ENCODE data around the gene FOSL2. TPM values are rescaled to one million over a fixed set of nuclear protein-coding genes. Genes with fewer than 3 reads are reported as not detected.
A peak's percentile ranks its signal among the peaks of the same experiment; 100 is the strongest.

The FOSL2 gene
- total RNA-seq, 2 experiments from 2014 or later: 114 to 119 TPM

DNA sequence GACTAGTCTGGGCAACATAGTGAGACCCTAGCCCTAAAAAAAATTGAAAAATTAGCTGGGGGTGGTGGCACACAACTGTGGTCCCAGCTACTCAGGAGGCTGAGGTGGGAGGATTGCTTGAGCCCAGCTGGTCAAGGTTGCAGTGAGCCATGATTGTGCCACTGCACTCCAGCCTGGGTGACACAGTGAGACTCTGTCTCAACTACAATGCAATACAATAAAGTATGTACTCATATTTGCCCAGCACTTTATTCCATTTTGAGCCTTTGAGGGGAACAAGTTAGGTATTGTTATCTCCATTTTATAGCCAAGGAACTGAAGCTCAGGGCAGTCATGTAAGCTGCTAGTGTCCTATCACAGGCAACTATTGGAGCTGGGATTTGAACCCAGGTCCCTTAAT is 53.9 kb downstream of the FOSL2 start:
- Mint-ChIP-seq H3K4me1 (ENCODE audit: low read depth) (peaks cover 72% of the 10 kb centered on the region), H3K27me3 (no peaks in the 10 kb centered on the region), H3K4me3 (no peak overlapping the region), H3K27ac (no peak overlapping the region), H3K36me3 (ENCODE audit: low read depth) (no peaks in the 10 kb centered on the region), H3K9me3 (peaks cover 2% of the 10 kb centered on the region)
- POLR2A ChIA-PET: interaction anchor here (0.6 to 1.8 kb wide), 4 partner anchors 44 to 56 kb away, joined by 3 to 7 read pairs (median 4); partner anchors contain the start of gene FOSL2
- TF ChIP-seq, protein P1, sequence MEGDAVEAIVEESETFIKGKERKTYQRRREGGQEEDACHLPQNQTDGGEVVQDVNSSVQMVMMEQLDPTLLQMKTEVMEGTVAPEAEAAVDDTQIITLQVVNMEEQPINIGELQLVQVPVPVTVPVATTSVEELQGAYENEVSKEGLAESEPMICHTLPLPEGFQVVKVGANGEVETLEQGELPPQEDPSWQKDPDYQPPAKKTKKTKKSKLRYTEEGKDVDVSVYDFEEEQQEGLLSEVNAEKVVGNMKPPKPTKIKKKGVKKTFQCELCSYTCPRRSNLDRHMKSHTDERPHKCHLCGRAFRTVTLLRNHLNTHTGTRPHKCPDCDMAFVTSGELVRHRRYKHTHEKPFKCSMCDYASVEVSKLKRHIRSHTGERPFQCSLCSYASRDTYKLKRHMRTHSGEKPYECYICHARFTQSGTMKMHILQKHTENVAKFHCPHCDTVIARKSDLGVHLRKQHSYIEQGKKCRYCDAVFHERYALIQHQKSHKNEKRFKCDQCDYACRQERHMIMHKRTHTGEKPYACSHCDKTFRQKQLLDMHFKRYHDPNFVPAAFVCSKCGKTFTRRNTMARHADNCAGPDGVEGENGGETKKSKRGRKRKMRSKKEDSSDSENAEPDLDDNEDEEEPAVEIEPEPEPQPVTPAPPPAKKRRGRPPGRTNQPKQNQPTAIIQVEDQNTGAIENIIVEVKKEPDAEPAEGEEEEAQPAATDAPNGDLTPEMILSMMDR (IDR thresholded peaks at IDR 0.05): no peak
- ATAC-seq (no peak), DNase-seq (no peak)
- intact Hi-C loops (cut with micrococcal nuclease): loop anchor here (5.0 kb wide), 2 partner anchors 39 to 54 kb away; partner anchors contain the start of gene FOSL2
- CTCF ChIA-PET: interaction anchor here (1.0 to 1.7 kb wide), 2 partner anchors 36 to 38 kb away, joined by 3 to 6 read pairs; no protein-coding TSS in a partner anchor

DNA sequence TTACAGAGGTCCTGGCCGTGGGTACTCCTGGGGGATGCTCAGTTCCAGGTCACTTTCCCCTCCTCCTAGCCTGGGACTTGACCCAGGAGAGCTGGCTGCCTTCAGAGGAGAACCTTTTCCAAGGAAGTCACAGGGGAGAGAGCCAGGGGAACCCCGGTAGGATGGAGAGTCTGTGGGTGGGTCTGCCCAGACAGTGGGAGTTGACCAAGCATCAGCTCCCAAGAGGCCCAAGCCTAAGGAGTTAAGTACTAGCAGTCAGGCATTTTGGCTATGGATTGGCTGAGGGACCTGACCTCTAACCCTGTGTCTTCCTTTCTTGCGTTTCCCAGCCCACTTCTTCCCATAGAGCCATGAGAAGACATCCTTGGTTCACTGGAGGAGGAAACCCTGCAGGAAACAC is 54.4 kb downstream of the FOSL2 start:
- DNase-seq: no peak
- CTCF ChIA-PET: interaction anchor here (0.8 to 1.7 kb wide), 2 partner anchors 39 to 45 kb away, joined by 3 to 6 read pairs; no protein-coding TSS in a partner anchor
- POLR2A ChIA-PET: interaction anchor here (0.6 to 1.8 kb wide), 4 partner anchors 44 to 56 kb away, joined by 3 to 7 read pairs (median 4); partner anchors contain the start of gene FOSL2
- intact Hi-C loops (cut with micrococcal nuclease): loop anchor here (5.0 kb wide), 2 partner anchors 40 to 55 kb away; partner anchors contain the start of gene FOSL2
- peaks cover 2% of the 10 kb centered on the region for H3K9me3 Mint-ChIP-seq
- no peaks in the 10 kb centered on the region for H3K36me3 Mint-ChIP-seq (ENCODE audit: low read depth)
- ATAC-seq: no peak
- no peak overlapping the region for H3K4me3 Mint-ChIP-seq
- H3K4me1 Mint-ChIP-seq (ENCODE audit: low read depth): peaks cover 67% of the 10 kb centered on the region
- TF ChIP-seq, protein P1 (IDR thresholded peaks at IDR 0.05): no peak
- no peak overlapping the region for H3K27ac Mint-ChIP-seq
- no peaks in the 10 kb centered on the region for H3K27me3 Mint-ChIP-seq

DNA sequence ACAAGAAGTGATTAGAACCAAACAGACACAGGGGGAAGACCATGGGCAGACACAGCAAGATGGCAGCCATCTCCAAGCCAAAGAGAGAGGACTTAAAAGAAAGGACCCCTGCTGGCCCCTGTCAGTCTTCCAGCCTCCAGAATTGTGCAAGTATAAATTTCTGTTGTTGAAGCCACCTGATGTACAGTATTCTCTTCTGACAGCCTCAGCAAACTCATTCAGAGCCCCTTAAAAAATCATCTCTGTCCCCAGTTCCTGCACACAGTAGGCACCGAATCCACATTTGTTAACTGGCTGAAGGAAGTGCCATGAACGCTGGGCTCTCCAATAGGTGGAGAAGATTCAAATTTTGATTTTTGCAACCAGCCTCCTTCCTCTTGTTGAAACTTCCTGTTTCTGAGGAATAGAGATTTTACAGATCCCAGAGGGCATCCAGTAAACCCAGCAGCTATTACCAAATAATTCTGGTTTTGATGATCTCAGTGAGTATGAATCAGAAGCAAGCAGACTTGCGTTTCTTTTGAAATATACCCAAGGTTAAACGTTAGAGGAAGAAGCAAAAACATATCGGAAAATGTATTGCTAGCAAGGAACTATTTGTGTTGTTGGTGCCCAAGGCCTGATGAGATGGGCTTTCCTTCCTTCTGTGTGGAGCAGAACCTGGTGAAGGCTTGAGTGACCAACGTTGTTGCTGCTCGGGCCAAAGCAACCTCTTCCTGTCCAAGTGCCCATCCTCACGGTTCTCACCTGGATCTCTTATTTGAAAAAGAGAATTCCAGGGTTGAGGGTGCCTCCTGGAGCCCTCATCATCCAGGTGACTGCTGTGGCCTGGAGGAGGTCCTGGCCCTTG is 55.5 kb downstream of the FOSL2 start:
- Mint-ChIP-seq H3K27ac (peak overlapping the region; percentile 51), H3K27me3 (no peaks in the 10 kb centered on the region), H3K4me1 (ENCODE audit: low read depth) (peaks cover 64% of the 10 kb centered on the region), H3K9me3 (no peaks in the 10 kb centered on the region), H3K4me3 (no peak overlapping the region), H3K36me3 (ENCODE audit: low read depth) (no peaks in the 10 kb centered on the region)
- TF ChIP-seq, protein P1 (IDR thresholded peaks at IDR 0.05): no peak
- CTCF ChIA-PET: no interaction called here
- POLR2A ChIA-PET: interaction anchor here (1.3 to 2.2 kb wide), 3 partner anchors 16 to 57 kb away, joined by 3 to 11 read pairs (median 10); no protein-coding TSS in a partner anchor
- intact Hi-C loops (cut with micrococcal nuclease): loop anchor here (5.0 kb wide), 2 partner anchors 41 to 56 kb away; partner anchors contain the start of gene FOSL2
- DNase-seq: no peak
- ATAC-seq: no peak

DNA sequence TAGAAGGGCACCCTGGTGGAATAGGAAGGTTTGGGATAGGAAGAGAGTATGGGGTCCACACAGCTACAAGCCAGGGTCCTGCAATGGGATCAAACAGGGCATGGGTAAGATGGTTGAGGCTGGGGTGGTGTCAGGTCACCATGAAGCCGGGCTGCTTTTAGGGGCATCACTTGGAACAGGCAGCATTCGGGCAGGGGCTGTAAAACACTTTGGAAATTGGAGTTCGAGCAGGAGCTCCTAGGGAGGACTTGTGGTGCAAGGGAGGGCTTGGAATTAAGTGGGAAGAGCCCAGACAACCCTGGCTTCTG is 56.1 kb downstream of the FOSL2 start:
- POLR2A ChIA-PET: interaction anchor here (1.1 to 2.2 kb wide), 5 partner anchors 15 to 178 kb away, joined by 3 to 11 read pairs (median 6); no protein-coding TSS in a partner anchor
- H3K4me1 Mint-ChIP-seq (ENCODE audit: low read depth): peaks cover 64% of the 10 kb centered on the region

More for the DNA sequence above, 56.1 kb downstream of the FOSL2 start:
- Mint-ChIP-seq H3K4me3 (no peak overlapping the region), H3K27me3 (no peaks in the 10 kb centered on the region), H3K36me3 (ENCODE audit: low read depth) (no peaks in the 10 kb centered on the region), H3K9me3 (no peaks in the 10 kb centered on the region), H3K27ac (peak overlapping the region; percentile 51)
- TF ChIP-seq, protein P1 (IDR thresholded peaks at IDR 0.05): no peak
- ATAC-seq (no peak), DNase-seq (no peak)
- intact Hi-C loops (cut with micrococcal nuclease): loop anchor here (5.0 kb wide), 2 partner anchors 41 to 56 kb away; partner anchors contain the start of gene FOSL2
- CTCF ChIA-PET: interaction anchor here (1.5 kb wide), 1 partner anchor 24 kb away, joined by 7 read pairs; no protein-coding TSS in a partner anchor
